NCI-H2227 treated with DMSO at 0.1 percent for 48 hours (cell line): ENCODE data around the gene FAXDC2.
"Not testable (repeated sequence)": the region's sequence is repeated elsewhere in the genome, so short reads cannot be mapped to it uniquely, and the experiment has no call there.

Source experiments
- DNase-seq: peaks from one replicate; lab custom pipeline; 2025; lab: John Stamatoyannopoulos, UW

FAXDC2 gene

DNA sequence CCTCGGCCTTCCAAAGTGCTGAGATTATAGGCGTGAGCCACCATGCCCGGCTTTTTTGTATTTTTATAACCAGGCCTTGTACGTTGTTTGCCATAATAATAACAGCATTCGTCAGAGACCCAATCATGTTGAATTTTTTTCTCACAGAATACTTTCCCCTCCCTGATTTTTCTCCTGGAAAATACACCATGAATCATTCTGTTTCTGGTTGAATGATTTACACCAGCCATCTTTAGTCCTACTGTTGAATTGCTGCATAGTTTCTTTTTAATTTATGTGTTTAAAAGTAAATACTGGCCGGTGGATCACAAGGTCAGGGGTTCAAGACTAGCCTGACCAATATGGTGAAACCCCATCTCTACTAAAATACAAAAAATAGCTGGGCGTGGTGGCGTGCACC is 11.5 kb upstream of the FAXDC2 start:
- DNase-seq, result no peak

DNA sequence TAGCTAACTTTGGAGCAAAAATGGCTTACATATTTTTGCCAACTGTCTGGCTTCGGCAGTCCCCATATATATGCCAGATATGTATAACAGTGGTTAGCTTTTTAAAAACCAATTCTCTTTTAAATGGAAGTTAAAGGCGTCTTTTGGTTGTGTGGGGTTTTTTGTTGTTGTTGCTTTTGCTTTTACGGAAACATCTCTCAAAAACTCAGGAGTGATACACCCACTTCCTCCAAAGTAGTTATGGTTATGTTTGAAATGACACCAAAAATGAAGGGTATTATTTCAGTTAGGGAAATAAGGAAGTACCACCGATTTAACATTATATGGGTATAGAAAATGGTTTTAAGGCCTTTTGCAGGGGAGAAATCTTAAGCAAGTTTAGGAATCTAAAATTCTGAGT is 10.4 kb upstream of the FAXDC2 start:
- no peak for DNase-seq

DNA sequence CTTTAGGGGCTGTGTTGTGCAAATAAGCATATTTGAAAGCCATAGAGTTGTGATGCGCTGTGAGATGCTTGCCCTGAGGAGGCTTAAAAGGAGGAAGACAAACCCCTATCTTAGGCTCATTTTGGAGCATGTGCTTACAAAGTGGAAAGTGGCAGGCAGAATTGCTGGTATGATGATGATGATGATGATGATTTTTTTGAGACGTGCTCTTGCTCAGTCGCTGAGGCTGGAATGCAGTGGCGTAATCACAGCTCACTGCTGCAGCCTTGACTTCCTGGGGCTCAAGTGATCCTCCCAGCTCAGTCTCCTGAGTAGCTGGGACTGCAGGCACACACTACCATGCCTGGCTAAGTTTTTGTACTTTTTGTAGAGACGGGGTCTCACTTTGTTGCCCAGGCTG is 9.7 kb upstream of the FAXDC2 start:
- no peak for DNase-seq

DNA sequence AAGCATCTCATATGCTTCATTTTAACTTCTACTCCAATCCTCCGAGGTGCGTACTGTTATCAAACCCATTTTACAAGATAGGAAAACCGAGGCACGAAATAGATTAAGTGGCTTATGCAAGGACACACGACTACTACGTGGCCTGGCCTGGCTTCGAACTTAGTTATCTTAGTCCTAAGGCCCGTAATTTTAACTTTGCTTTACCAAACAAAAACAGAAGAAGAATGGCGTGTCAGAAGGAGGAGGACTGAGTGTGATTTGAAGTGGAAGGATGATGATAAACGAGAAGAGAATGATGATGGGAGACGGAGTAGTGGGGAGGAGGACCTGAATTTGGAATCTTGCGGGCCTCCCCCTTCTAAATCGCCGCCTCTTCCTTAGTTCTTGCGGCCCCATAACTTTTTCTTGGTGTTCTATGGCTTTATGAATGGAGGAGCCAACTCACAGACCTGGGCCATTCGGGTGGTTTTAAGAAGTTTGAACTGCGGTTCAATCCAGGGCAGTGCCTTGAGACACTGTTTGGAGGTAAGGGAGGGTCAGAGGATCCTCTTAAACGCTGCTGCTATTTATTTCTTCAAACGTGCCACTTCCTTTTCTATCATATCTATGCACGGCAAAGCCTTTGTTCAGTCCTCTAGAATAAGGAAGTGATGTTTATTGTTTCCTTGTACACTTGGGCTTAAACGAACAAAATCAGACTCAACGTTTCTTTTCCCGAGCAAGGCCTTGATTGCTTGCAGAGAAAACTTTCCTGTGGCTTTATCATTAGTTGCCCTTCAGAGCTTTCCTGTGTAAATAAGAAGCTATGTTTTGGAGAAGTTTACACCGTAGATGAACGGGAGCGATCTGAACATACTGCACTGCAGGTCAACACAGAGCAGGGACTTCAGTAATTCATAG is 8.8 kb upstream of the FAXDC2 start:
- no peak for DNase-seq

DNA sequence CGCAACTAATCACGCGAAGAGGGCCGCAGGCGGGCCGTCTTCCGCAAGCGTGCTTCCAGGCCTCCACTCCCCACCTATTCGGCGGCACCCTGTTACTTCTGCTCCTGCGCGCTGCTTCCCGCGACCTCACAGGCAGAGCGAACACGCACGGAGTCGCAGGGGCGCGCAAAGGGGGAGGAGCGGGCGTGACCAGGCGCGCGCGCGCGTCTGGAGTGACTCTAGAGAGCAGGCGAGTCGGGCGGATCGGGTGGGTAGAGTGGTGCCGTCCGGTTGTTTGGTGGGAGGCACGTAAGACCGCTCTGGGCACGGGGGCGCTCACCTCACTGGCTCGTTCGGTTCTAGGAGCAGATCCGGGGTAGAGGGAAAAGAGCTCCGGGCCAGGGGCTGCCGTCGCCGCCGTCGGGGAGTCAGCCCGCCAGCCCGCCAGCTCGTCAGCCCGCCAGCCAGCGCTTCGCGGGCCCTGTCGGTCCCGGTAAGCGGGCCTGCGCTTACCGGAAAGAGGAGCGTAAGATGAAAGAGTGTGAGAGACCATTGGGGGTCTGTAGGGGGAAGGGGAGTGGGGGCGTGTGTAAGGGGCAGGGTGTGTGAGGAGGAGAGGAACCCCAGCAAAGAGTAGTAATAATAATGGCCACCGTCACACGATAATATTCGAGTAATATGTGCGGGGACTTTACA is 8.0 kb upstream of the FAXDC2 start, which contains the start of gene CNOT8:
Gene CNOT8 (plus strand): TSS at position 331 of the 675 bp plus-strand sequence. CDS start 4,652 bp downstream, outside the sequence.
- DNase-seq, result peak; percentile 95

DNA sequence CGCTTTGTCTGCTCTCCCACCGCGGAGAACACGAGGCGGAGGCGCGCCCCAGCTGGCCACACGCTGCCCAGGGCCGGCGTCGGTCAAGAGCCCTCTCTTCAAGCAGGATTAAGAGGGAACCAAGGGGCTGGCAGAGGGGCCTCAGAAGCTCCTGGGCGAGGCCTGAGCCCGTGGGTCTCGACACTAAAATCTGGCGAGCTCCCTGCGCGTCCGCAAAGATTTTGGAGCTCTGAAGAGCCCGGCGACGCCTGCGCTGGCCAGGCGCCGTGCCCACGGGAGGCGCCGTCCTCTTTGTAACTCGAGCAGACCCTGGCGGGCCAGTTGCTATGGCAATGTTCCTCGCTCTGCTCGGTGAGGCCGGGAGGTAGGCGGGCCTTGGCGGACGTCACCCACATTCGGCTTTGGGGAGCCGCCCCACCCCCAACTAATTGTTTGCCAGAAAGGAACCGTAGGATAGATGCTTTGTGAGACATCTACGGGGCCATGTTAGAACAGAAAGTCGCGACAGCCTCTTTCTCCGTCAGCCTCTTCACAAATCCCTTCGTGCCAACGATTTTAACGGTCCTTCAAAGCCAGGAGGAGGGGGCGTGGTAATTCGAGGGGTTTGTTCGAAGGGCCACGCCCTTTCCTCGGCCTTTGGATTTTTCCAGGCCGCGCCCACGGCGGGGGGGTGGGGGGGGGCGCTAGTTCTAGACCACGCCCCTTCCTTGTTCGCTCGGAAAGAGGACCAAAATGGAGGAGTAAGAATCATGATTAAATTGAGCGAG is 7.3 kb upstream of the FAXDC2 start:
- peak; percentile 95 for DNase-seq

DNA sequence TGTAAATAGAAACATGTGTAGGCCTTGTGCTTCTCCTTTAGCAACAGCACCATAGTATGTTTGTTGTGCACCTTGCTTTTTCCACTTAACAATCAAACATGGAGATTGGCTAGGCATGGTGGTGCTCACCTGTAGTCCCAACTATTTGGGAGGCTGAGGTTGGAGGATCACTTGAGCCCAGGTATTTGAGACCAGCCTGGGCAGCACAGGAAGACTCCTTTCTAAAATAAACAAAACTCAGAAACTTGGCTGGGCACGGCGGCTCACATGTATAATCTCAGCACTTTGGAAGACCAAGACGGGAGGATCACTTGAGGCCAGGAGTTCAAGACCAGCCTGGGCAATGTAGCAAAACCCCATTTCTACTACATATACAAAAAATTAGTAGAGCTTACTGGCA is 948 bp upstream of the FAXDC2 start:
- no peak for DNase-seq

DNA sequence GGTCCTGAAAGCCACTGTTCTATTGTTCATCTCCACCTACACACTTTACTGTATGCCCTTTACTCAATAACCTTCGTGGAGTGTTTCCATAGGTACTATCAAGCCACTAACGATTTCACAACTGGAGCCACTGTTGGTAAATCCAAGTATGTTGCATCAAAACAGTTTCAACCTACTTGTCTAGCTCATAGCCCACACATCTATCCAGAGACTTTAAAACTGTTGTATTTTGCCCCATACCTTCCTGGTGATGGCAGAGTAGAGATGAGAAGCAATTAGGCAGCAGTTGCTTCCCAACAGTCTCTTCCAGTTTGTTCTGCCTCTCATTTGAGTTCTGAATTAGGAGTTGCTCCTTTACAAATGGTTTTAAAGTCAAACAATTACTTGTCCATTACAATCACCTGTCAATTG is 607 bp downstream of the FAXDC2 start:
- no peak for DNase-seq

DNA sequence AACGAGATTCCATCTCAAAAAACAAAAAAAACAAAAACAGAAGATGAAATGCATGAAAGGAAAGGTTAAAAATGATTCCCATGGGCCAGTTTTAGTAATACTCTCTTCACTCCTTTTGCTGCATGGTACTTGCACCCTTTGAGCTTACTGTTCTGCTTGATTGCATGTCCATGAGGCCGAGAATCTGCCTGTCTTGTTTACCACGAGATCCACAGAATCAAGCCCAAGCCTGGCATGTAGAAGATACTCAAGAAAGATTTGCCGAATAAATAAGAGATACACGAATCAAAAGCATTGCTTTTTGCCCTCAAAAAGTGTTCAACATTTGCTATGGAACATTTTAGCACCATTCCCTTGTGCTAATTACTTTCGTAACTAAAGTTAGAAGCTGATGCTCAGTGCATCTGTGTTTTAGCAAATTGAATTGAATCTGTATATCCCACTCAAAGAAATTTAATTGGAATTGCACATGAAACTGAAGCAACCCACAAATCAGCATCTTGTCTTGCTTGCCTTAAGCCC is 1.1 kb downstream of the FAXDC2 start:
- no peak for DNase-seq

DNA sequence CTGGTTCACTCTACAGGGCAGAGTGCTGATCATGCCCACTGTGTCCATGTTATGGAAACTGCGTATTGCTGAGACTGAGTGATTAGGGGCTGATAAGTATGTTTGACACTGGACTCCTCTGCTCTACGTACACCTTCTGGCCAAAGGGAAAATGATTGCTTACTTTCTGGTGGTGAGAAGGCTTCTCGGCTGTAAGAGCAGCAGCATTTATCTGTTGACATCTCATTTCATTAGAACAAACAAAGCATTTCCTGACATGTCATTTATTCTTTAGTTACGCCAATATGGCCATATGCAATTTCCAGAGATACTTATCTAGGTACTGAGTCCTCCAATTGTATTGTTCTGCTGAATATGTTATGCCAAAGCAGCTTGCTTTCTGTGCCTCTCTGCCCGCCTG is 5.6 kb downstream of the FAXDC2 start:
- DNase-seq, result peak; percentile 13

DNA sequence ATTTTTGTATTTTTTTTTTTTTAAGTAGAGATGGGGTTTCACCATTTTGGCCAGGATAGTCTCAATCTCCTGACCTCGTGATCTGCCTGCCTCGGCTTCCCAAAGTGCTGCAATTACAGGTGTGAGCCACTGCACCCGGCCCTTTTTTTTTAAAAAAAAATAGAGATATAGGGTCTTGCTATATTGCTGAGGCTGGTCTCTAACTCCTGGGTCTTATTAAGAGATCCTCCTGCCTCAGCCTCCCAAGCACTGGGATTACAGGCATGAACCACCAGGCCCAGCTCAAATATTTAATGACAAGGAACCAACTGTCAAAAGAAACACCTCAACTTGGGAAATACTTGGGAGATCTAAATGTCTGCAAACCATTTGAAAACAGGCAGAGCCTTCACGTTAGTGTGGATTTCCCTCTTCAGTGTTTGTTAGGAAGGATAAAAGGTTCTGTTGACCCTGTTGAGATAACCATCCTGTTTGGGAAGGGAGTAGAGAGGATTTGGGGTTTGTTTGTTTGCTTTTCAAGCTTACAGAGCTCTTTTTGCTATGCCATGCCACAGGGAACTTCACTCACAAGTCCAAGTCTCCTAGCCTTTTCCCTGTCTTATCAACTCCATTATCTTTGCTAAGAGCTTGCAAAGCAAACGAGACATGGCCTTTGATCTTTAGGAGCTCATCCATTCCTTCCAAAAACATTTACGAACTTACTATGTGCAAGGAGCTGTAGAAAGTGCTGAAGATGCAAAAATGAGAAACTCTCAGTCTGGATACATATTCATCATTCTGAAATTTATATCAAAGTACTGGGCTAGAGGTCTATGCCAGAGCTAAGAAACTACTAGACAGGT is 7.5 kb downstream of the FAXDC2 start:
- DNase-seq, result no peak

DNA sequence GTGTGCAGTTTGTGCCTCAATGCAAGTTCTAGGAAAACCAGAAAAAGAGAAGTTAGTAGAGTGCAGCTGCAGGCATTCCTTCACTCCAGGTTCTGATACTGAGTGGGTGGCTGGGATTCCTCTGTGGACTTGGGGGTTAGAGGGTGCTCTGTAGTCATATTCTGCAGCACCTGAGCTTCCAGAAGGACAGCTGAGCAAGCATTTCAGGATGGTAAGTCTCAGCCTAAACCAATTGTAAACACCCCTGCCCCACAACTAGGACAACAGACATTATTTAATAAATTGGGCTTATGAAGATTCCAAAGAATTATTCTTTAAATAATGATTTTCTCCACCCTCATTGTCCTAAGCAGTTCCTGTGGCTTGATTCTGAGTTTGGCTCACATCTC is 9.1 kb downstream of the FAXDC2 start:
- DNase-seq, result no peak

DNA sequence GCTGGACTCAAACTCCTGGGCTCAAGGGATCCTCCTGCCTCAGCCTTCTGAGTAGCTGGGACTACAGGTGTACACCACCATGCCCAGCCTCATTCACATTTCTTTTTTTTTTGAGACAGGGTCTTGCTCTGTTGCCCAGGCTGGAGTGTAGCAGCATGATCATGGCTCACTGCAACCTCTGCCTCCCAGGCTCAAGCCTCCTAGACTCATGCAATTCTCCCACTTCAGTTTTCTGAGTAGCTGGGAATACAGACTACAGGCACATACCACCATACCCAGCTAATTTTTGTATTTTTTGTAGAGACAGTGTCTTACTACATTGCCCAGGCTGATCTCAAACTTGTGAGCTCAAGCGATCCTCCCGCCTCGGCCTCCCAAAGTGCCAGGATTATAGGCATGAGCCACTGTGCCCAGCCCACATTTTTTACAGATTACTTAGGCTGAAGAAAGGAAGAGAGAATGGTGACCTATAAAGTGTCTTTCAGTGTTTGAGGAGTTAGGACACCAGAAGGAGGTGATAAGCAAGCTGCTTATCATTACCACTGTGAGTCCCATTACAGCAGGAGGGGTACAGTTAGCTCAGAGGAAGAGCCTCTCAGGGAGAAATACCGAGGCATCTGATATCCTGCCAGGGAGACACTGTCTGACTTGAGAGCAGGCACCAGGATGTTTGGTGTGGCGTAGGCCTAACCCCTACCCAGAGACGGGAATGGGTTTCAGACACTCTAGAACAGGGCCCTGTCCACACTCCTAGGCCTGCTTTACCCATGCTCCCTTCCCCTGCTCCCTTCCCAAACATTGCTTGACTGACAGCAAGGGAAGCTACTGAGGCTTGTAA is 9.7 kb downstream of the FAXDC2 start:
- DNase-seq, result no peak

DNA sequence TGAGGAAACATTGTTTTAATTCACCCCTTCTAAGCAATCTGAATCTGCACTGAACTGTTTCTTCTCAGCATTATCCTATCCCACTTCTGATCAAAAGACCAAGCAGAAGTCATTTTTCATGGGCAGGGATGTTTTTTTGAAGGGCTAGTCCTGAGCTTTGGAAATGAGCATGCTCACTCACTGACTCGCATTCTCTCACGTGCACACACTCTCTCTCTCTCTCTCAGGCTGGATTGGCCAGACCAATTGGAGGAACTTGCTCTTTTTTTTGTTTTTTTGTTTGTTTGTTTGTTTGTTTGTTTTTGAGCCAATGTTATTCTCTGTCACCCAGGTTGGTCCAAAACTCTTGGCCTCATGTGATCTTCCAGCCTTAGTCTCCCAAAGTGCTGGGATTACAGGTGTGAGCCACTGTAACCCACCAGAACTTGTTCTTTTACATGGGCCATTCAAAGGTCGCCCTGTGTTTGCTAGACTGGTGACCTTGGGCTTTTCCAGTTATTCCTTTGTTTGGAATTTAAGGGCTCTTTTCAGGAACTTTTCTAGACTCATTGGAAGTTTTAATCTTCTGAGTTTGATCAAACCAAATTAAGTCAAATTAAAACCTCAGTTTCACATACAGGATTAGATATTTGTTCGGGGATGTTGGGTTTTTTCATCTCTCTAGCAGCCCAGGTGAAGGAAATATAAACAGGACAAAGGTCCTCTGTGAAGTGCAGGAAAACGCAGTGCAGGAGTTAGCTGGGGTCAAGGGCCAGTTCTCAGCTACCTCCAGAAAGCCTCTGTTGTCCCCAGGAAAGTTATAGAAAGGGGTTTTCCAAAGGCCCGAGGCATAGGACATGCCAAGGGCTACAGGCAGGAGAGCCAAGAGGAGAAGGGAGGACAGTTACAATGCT is 13.1 kb downstream of the FAXDC2 start:
- DNase-seq, result no peak

DNA sequence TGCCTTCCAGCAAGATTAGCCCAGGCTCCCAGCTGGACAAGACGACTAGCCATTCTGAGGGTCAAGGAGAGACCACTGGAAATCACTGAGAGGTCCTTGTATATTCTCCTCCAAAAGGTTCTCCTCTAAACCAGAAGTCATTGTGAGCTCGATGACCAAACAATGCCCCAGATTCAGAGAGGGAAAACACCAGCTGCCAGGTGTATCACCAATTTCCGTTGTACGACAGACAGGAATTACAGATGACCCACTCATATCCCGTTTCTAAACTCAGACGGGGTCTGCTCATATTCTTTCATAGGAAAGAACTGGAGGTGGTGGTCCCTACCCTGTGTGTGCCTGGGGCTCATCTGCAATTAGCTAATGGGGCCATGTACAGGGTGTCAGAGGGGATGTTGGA is 14.2 kb downstream of the FAXDC2 start:
- DNase-seq, result no peak

DNA sequence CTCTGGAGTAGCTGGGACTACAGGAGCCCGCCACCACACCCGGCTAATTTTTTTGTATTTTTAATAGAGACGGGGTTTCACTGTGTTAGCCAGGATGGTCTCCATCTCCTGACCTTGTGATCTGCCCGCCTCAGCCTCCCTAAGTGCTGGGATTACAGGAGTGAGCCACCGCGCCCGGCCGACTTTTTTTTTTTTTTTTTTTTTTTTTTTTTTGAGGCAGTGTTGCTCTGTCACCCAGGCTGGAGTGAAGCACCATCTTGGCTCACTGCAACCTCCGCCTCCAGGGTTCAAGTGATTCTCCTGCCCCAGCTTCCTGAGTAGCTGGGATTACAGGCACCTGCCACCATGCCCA is 14.7 kb downstream of the FAXDC2 start:
- not testable (repeated sequence) for DNase-seq

DNA sequence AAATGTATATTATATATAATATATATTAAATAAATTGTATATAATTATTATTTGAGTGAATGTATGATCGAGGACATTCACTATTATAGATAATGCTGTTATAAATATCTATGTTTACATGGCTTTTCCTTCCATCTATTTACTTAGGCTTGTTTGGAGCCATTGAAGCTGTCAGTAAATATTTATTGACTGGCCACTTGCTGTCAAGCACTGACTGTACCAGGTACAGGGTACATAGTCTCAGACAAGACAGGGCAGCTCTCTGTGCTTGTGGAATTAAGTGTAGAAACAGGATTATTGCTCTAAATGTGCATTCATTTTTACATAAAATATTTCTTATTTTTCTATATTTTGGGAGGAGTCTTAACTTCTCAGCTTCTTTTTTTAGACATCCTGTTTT is 16.4 kb downstream of the FAXDC2 start:
- DNase-seq, result no peak

DNA sequence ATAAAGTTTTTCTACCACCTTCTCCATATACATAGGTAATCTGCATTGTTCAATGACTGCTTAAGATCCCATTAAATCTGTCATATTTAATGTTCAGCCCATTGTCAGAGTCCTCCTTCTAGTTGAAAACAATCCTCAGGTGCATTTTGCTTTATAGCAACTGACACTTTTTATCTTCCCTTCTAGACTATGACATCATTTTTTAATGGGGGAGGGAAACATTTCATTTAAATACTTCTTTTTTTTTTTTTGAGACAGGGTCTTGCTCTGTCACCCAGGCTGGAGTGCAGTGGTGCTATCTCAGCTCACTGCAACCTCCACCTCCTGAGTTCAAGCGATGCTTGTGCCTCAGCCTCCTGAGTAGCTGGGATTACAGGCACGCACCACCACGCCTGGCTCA is 17.6 kb downstream of the FAXDC2 start:
- DNase-seq, result not testable (repeated sequence)

DNA sequence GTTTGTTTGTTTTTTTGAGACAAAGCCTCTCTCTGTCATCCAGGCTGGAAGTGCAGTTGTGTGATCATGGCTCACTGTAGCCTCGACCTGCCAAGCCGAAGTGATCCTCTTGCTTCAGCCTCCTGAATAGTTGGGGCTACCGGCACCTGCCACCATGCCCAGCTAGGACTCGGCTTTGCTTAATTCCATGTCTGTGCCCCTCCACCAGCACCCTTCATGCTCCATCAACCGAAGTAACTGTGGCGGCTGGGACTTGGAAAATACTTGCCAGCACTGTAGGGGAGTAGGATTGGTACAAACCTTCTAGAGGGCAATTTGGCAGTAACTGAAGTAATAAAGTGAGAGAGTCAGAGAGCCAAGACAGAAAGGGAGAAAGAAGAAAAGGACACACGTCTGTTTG is 19.0 kb downstream of the FAXDC2 start:
- no peak for DNase-seq

DNA sequence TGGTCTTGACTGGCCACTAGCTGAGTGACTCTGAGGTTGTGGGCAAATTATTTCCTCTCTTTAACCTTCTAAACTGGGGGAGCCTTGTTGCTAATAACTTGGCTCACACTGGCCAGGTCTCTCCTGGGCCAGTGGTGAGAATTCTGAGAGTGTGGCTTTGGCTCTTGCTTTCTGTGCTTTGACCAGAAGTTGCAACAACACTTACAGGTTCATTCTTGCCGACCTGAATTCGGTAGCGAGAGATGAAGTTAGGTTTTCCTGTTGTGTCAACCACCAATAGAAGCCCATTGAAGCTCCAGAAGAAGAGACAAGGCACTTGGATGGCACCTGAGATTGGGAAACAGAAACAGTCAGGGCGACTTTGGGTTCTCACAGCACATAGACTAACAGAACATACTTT is 19.8 kb downstream of the FAXDC2 start:
- DNase-seq, result no peak
